ENCODE results near the gene SRP68.

GRCh38 chr17:75995385-75995925 is 76.9 kb downstream of the SRP68 start:
- TF ChIP-seq, protein P1, sequence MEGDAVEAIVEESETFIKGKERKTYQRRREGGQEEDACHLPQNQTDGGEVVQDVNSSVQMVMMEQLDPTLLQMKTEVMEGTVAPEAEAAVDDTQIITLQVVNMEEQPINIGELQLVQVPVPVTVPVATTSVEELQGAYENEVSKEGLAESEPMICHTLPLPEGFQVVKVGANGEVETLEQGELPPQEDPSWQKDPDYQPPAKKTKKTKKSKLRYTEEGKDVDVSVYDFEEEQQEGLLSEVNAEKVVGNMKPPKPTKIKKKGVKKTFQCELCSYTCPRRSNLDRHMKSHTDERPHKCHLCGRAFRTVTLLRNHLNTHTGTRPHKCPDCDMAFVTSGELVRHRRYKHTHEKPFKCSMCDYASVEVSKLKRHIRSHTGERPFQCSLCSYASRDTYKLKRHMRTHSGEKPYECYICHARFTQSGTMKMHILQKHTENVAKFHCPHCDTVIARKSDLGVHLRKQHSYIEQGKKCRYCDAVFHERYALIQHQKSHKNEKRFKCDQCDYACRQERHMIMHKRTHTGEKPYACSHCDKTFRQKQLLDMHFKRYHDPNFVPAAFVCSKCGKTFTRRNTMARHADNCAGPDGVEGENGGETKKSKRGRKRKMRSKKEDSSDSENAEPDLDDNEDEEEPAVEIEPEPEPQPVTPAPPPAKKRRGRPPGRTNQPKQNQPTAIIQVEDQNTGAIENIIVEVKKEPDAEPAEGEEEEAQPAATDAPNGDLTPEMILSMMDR (IDR thresholded peaks at IDR 0.05) = no peak
- no peak for TF ChIP-seq EZH2 (IDR thresholded peaks at IDR 0.05; ENCODE audit: borderline replicate concordance, insufficient read depth, low read depth, low read length, poor library complexity, severe bottlenecking)
